Fibroblast of mammary gland (primary cell): ENCODE measurements around the gene KIAA1958.
"Not testable (repeated sequence)": the region's sequence is repeated elsewhere in the genome, so short reads cannot be mapped to it uniquely, and the experiment has no call there.

Experiments
- DNase-seq: peaks from one replicate; pipeline ENCODE4 v3.0.0-alpha.2; 2010; ENCODE audit warnings: low read depth
- H3K4me3 ChIP-seq: 2 replicates; pipeline ENCODE4 v1.5.1; 2011; ENCODE audit warnings: low read depth, mild to moderate bottlenecking, low read length, moderate library complexity; ENCODE audit not compliant: control insufficient read depth
- CTCF ChIP-seq: conservative IDR thresholded peaks from 2 replicates; pipeline ENCODE4 v1.5.1; 2011; ENCODE audit warnings: low read depth, low read length, inconsistent platforms; ENCODE audit not compliant: control insufficient read depth, insufficient read depth

KIAA1958 gene

GRCh38 chr9:112505607-112506006 is 19.0 kb downstream of the KIAA1958 start:
- DNase-seq = no peak
- H3K4me3 ChIP-seq = no peak overlapping the region
- no peak for TF ChIP-seq CTCF

- no peak overlapping the region for H3K4me3 ChIP-seq
- no peak for DNase-seq
- no peak for TF ChIP-seq CTCF
These were observed 19.9 kb downstream of the KIAA1958 start for GRCh38 chr9:112506571-112506970.

GRCh38 chr9:112507001-112507680 is 20.5 kb downstream of the KIAA1958 start:
- TF ChIP-seq CTCF = no peak
- DNase-seq = no peak
- H3K4me3 ChIP-seq = no peak overlapping the region

GRCh38 chr9:112508377-112508776 is 21.8 kb downstream of the KIAA1958 start:
- no peak for TF ChIP-seq CTCF
- no peak overlapping the region for H3K4me3 ChIP-seq
- no peak for DNase-seq

GRCh38 chr9:112512377-112512776 is 25.8 kb downstream of the KIAA1958 start:
- H3K4me3 ChIP-seq, DNase-seq: not testable (repeated sequence)

- H3K4me3 ChIP-seq = no peak overlapping the region
- no peak for TF ChIP-seq CTCF
These were observed 30.1 kb downstream of the KIAA1958 start for GRCh38 chr9:112516769-112517168.

GRCh38 chr9:112520069-112520468 is 33.4 kb downstream of the KIAA1958 start:
- no peak overlapping the region for H3K4me3 ChIP-seq
- DNase-seq = no peak
- no peak for TF ChIP-seq CTCF

More at GRCh38 chr9:112516769-112517168, 30.1 kb downstream of the KIAA1958 start:
- no peak for DNase-seq
